GM04504 (cell line): Measurements from ENCODE around the gene RGL2.

Source experiments
- DNase-seq: peaks from one replicate; pipeline ENCODE4 v3.0.0-alpha.2; 2012; ENCODE audit warnings: low read depth

RGL2 gene

DNA sequence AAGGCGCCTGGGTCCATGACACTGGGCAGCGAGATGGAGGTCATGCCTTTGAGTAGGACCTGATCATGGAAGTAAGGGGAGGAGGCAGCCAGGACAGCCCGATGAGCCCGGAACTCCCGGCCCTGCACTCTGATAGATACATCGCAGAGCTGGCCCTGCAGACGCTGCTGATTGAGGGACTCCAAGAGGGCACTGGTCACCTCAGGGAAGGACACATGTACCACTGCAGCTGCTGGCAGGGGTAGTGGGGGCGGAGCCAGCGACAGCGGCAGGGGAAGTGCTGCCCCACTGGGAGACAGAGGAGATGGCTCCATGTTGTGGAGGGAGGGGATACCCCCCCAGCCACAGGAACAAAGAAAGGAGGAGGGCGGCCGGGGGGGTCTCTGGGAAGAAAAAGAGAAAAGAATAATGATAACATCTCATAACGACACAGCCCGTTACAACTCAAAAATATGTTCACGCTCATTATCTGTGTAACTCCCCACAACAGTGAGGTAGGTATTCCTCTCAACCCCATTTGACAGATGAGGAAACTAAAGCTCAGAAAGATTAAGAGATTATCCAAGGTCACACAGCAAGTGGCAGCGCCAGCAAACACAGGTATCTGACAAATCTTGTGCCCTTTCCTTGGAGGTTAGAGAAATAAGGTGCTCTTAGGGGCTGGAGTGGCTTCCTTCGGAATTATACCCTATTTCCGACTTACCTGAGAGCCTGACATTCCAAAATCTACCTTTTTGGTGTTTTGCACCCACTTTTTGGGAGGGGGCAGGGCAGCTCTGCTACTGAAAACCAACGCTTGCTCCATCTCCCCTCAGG, 18.1 kb upstream of the RGL2 start:
- no peak for DNase-seq

DNA sequence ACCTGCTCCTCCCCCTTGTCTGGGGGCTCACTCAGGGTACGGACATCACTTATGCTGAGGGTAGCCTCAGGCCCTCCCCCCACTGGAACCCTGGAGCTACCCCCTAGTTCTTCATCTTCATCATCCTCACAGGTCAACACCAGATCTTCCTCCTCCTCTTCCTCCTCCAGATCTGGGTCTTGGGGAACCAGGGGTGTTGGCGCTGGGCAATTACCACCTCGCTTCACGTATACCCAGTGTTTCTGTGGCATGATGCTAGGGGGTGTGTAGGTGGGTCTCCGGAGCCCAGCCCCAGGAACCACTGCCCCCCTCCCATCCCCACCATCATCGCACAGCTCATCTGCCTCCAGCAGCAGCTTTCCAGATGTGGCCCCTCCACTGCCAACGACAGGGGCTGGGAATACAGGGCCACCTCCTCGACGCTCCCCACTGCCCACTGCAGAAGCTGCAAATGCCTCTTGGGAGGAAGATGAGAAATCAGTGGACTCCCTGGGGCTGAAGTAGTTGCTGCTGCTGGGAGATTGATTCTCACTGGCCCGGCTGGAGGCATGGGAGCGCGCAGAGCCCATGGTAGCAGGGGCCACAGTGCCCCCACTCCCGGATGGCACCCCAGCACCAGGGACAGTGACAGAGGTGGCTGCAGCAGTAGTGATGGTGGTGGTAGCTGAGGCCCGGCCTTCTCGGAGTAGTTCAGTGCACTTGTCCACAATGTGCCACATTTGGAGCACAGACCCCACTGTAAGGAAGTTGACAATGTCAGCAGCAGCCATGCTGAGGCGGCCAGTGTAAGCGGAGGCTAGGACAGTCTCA, 17.3 kb upstream of the RGL2 start:
- DNase-seq = no peak

DNA sequence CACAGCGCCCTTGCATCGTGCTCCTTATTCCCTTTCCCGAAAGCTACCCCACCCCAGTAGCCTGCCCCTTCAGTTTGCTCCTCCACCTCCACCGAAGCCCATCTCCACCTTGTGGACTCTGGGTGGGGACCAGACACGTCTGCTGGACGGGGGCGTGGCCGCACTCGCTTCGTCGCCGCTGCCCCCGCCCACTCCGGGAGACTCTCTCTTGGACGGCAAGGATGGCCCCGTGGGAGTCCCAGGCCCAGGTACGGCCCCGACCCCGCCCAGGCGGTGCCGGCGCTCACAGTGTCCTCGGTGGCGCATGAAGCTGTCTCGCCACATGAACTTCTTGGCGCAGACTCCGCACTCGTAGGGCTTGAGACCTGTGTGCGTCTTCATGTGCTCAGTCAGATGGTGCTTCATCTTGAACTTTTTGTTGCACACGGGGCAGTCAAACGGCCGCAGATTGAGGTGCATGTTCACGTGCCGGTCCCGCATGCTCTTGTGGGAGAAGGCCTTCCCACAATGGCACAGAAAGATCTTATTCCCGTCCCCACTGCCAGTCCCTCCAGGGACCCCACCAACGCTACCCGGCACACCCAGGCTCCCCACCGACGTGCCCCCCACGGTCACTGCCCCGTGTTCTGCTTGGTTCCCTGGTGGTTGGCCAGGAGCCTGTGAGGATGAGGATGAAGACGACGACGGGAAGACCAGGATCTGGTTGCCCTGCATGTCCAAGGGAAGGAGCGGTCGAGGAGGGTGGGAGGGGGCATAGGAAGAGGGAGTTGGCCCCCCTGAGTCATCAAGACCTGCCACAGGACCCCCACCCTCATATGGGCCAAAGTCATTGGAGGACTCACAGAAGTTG, 16.4 kb upstream of the RGL2 start:
- DNase-seq = no peak

DNA sequence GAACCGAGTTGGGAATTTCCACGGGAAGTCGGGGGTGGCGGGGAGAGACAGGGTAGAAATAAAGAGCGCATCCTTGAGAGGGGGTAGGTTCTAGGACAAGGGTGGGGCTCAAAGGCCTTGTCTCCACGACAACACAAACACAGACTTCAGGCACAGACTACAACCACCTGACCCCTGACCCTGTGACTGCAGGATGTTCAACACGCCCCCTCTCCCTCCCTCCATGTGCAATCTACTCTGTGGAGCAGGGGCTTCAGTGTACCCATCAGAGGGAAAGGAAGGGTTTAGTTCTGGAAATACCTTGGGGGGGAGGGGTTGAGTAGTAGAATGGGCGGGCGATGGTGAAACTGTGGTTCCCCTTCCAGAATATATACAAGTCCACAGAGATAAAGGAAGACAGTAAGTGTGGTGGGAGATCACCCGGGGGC, 15.8 kb upstream of the RGL2 start:
- DNase-seq = peak; percentile 61

DNA sequence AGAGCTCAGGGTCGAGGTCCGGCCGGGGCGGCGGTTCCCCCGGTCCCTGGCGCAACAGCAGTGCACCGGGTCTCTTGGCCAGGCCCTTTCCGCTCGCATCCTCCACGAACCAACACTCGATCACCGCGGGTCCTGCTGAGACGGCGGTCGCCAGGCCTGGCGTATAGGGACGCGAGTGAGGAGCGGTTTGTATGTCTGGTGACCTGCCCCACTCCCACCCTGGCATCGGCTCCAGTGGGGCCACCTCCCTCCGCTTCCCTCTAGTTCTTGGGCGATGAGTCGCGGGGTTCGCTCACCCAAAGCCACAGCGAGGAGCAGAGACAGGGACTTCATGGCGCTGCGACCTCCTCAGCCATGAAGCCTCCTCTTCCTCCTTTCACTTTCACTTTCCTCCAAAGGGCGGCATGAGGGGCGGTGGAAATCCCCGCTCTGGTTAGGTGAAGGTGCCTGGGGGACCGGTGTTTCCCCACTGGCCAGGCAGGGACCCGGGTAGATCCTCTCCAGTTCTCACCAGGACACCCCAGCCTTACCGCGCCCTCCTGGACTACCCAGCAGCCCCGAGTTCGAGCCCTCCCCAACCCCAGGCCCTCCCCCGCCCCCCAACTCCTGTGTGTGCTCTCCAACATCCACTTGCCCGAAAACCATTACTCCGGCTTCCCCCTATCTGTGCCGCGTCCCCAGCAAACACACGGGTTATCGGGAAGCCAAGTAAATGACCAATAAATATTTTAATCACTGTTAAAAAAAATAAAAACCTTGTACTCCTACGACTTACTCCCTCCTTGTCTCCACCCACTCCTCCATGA, 15.2 kb upstream of the RGL2 start, which contains the start of gene TAPBP:
Gene TAPBP (minus strand): TSS at position 370 of the 806 bp plus-strand sequence. CDS start 37 bp downstream, at position 333.
- DNase-seq = peak; percentile 30

DNA sequence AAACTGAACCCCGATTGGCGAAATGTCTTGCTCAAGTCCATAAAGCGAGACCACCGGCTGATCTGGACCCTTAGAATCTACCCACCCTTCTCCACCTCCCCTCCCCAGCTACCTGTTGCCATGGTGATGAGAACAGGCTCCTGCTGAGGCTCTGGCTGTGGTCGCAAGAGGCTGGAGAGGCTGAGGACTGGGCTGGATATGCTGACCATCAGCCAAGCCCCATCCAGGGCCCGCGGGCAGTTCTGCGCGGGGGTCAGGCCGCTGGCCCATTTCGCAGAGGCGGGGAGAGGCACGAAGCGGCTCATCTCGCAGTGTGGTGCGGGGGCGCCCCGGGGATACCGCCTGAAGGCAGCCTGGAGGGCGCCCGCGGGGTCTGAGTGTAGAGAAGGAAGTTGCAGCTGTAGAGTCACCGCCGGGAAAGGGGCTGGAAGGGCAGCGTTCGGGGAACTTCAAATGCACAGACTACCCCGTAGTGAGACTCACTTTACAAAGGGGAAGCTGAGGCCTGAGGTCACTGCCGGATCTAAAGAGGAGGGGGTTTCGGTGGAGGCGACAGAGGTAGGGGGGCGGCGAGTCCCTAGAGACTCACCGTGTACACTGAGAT, 14.5 kb upstream of the RGL2 start:
- no peak for DNase-seq

DNA sequence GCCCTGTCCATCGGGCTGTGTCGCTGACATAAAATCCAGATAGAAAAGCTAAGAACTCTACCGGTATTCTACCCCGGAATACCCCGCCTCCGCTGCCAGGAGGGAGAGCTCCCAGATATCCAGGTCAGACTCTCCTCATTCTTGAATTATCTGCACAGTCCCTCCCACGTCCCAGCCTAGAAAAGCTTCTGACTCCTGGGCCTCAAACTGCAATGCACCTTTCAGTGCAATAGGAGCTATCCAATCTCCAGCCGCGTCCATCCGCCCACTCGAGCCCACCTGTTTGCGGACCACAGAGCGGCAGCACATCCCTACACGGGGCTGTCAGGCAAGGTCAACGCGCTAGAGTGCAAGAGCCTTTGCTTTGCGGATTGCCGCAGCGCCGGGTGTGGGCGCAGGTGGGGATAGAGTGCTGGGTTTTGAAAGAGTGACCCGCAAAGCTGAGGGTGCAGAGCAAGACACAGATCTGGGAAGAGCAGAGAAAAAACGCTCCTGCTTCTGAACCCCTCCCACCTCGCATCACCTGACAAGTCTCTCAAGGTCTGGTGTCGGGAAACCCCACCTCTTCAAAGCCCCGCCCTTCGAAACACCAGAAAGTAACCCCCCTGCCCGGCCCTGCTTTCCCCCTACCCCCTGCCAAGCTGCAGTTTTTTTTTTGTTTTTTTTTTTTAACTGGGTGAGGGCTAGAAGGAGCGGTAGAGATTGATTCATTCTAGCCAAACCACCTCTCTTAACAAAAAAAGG, 13.8 kb upstream of the RGL2 start:
- no peak for DNase-seq

DNA sequence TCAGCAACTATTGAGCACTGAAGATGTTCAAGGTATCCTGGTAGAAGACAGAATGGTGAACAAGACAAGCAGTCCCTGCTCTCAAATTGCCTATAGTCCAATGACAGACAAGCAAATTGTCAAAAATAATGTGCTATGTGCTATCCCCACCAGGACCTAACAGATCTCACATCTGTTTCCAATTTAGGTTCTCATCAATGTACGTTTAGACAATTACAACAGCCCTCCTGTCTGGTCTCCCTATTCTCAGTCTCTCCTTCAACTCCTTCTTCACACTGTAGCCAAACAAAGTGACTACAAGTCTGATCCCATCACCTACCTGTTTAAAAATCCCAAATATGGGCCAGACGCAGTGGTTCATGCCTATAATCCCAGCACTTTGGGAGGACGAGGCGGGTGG, 7.6 kb upstream of the RGL2 start:
- no peak for DNase-seq

DNA sequence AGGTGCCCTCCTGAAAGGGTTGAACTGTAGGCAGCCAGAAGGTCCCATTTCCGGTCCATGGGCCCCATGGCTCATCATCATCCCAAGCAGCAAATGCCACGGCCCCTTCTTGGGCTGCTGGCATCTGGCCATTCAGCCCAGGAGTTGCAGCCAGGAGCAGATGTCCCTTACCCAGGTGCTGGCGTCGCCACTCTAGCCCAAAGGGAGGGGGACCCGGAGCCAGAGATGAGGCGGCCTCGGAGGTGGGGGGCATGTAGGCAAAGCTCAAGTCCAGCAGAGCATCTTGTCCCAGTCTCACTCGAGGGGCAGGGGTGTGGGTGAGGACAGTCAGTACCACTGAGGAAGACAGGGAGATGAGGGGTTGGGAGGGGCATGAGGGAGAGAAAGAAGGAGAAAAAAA, 6.3 kb upstream of the RGL2 start:
- DNase-seq = no peak

DNA sequence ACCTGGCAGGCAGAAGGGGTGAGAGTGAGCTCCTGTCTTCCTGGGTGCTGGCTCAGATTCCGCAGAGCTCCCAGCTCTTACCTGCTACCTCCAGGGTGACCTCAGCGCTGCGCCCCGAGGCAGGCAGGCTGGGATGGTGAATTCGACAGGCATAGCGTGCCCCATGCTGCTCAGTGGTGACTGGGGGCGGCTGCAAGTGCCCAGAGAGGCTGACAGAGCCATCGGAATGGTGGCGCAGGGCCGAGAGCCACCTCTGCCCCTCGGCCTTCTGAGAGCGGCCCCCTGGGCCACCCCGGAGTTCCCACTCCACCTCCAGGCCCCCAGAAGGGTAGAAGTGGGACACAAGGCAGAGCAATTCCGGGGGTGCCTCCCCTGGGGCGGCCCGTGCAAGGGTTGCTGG, 5.5 kb upstream of the RGL2 start:
- DNase-seq = no peak

DNA sequence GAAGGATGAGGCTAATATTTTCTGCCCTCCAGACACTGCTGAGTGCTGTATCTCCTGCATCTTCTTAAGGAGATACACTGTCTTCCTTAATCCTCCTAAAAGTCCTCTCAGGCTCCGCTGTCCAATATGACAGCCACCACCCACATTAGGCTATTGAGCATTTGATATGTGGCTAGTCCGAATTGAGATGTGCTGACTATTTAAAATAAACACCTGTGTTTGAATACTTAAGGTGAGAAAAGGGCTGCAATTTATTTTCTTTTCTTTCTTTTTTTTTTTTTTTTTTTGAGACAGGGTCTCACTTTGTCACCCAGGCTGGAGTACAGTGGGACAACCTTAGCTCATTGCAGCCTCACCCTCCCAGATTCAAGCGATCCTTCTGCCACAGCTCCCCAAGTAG, 3.1 kb upstream of the RGL2 start:
- no peak for DNase-seq

DNA sequence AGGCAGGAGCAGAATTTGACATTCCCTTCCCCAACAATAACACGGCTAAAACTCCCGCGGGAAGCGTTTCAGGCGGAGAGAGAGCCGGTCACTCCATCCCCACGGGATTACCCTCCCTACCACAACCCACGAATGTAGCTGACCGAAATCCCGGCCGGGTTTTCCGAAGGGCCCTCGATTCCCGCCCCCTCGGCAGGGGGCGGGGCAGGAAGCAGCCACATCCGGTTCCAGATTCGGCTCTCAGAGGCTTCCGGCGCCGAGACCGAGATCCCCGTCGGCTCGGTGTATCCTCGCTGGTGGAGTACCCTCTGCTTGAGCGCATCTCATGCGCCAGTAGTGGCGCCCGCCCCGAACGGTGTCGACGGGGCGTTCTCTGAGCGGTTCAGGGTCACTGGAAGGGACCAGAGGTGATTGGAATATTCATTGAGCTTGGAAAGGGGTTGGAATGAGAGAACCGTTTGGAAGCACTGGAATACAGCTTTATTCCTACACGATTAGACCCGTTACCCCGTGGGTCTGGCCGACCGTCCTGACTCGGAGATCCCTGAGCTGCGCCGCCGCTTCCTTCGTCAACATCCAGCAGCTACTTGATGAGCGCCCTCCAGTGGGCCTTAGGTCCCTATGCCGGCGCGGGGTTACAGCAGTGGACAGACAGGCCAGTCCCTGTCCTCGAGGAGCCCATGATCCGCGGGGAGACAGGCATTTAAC, 649 bp upstream of the RGL2 start:
- peak; percentile 87 for DNase-seq

DNA sequence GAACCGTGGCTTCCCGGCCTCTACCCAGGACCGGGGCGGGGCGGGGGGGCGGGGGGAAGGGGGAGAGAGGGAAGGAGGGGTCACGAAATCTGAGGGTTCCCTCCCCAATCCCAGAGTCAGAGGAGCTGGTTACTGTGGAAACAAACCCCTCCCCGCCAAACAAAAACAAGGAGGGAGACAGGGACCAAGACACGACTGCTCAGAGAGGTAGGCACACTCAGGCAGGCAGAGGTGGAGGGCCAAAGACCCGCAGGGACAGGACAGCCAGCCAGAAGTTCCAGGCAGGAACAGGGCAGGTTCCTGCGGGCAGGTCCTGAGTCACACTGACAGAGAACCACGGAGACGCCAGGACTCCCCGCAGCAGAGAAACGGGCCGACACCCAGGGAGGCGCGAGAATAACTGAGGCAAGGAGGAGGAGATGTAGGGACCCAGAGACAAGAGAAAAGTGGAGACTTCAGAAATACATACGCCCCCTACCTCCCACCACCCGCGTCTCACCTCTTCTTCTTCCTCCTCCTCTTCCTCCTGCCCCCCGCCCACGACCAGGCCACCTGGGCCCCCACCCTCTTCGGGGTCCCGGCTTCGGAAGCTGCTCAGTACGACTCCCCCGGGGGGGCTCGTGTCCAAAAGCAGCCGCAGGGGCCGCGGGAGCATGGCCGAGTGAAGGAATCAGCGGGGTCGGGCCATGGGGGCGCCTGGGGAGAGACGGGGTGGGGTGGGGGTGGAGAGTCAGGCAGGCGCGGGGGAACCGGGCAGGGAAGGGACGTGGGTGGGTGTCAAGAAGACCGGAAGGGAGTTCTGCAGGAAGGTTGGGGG, 578 bp downstream of the RGL2 start:
- peak; percentile 84 for DNase-seq

DNA sequence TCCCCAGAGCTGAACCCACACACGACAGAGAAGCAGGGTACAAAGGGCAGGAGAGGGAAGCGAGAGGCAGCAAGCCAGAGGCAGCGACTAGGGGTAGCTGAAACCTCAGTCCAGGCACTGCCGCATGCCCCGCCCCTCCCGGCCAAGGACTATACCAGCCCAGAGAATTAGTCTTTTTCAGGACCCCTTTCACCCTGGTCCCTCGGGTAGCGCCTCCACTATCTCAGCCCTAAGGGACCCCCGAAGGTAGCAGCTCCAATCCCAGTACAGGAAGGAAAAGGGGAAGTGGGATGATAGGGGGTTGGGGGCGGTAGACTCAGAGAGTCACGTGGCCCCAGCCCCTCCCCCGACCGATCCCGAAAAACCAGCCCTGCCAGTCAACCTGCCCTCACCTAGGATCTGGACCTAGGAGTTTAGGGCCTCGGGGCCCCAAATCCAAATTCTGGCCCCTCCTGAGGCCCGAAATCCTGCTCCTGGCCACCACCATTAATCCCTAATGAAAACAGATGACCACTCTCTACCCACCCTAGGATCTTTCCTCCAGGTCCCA, 1.3 kb downstream of the RGL2 start:
- DNase-seq = no peak

DNA sequence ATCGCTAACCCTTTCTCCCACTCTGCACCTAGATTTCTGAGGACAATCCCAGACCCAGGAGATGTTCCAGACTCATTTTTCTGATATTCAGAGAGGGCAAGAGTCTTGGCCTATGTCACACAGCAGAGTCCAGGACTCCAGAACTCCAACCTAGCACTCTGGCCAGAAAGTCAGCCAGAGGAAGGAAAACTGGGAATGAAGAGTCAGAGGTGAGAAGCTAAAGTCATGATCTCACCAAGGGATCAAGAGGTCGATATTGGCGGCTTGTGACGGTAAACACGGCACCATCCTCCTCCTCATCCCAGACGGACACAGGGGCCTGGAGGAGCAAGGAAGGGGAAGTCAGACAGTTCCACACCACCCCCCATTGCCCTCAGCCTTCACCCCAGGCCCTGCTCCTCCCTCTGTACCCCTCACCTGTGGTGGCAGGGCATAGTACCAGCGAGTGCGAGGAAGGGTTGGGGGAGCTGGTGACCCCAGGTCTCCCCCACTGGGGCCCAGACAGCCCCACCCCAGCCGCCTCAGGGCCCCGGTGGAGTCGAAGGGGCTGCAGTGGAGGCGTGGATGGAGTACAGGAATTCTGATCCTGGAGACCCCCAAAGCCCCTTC, 1.8 kb downstream of the RGL2 start:
- no peak for DNase-seq

DNA sequence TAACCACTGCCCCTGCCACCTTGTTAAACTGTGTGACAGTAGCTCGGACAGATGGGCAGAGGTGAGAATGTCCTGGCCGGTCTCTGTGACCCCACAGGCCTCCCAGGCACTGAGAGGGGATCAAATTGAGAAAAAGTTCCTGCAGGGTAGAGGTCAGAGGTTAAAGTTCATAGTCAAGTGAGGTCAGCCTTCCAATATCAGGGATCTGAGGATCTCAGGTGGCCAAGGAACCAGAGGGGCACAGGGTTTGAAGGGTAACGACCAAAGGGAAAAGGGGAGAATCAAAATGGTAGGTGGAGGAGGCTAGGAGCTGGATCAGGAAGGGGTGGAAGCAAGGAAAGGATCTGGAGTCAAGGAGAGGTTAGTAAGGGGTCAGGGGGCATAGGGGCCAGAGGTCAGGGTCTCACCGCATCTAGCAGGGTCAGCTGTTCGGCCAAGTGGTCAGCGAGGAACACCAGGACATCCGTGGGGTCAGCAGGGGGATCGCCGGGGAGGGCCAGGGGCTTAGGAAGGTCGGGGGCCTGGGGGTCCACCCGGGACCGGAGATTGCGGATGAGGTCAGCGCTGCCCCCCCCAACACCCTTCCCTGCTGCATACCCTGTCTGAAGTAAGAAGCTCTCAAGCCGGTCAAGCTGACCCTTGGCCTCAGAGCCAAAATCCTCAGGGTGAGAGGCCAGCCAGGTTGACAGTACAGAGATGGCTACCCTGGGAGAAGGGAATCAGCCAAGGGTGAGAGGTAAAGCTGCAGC, 2.9 kb downstream of the RGL2 start:
- no peak for DNase-seq

DNA sequence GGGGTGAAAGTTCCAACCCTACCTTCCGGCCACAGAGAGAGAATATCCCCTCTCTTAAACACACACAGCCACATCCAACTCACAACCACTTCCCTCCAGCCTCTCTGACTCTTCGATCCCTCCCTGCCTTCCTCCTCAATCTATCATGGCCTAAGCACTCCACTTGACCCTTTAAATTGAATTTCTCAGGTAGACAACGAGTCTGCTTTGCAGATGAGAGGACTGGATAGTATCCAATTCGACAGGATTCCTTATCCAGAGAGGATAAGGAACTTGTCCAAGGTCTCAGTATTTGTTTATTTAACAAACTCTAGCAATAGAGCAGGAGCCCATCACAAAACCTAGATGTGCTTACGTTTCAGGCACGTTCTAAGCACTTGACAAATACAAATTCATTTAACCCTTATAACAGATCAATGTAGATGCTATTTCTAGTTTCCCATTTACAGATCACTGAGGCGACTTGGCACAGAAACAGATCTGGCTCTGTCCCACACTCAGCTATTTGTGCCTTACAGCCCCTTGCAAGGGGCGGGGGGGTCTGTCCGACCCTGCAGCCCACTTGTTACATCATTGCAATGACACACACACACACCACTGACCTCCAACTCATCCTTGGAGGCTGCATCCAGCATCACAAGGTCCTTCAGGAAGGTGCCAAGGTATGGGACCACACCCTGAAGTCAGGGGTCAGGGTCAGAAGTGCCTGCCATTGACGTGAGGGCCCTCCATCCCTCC, 4.5 kb downstream of the RGL2 start:
- DNase-seq = no peak
